T-cell (primary cell): ENCODE results near the gene SPG7. TPM values are rescaled to one million over a fixed set of nuclear protein-coding genes. Genes with fewer than 3 reads are reported as not detected.
"Not testable (repeated sequence)": the region's sequence is repeated elsewhere in the genome, so short reads cannot be mapped to it uniquely, and the experiment has no call there.

Experiments
- ATAC-seq, 4 experiments: fragments of 200-7000 bp in 3 of 4; fragments of 150-1000 bp in 1 of 4; cut with Tn5 transposase; replicated peaks in 1 of 4; 1 replicate in 3 of 4; 2 replicates in 1 of 4; pipeline ENCODE4 v1.10.0; 2021; ENCODE audit warnings: moderate library complexity in 3 of 4, mild to moderate bottlenecking in 2 of 4, moderate number of reproducible peaks in 1 of 4
- CTCF ChIA-PET, 2 donors: fragments of 300-600 bp; sonication (Branson Sonifier 250); formaldehyde crosslinking; loops; one replicate each; lab custom pipeline; 2022; ENCODE audit warnings: antibody characterized with exemption in 2 of 2; lab: Charles Lee
- POLR2A ChIA-PET, 2 donors: fragments of 300-600 bp; sonication (Branson Sonifier 250); formaldehyde crosslinking; loops; one replicate each; lab custom pipeline; 2022; ENCODE audit warnings: antibody characterized with exemption in 2 of 2; lab: Charles Lee
- DNase-seq, 35 experiments: peaks; one replicate each; pipeline versions ENCODE4 v3.0.0 to v3.0.0-alpha.2; 2013 to 2023
- H3K27ac ChIP-seq: one replicate; pipeline ENCODE4 v1.5.1; 2013; ENCODE audit warnings: low read length
- H3K27me3 ChIP-seq, 2 experiments: replicated peaks in 1 of 2; 1 replicate in 1 of 2; 2 replicates in 1 of 2; pipeline versions ENCODE4 v1.6.1 to v1.7.0; 2013; ENCODE audit warnings: low read length in 1 of 2, mixed read lengths in 1 of 2; ENCODE audit not compliant: control insufficient read depth in 2 of 2, insufficient read depth in 2 of 2; ENCODE audit errors: extremely low read depth in 1 of 2
- H3K36me3 ChIP-seq, 2 donors: 1 replicate in 1 of 2; 2 replicates in 1 of 2; pipeline versions ENCODE4 v1.6.1 to v1.7.0; 2013; ENCODE audit warnings: low read length in 1 of 2; ENCODE audit not compliant: control insufficient read depth in 2 of 2, insufficient read depth in 1 of 2; ENCODE audit errors: extremely low read depth in 1 of 2
- H3K4me1 ChIP-seq, 2 experiments: 1 replicate in 1 of 2; 2 replicates in 1 of 2; pipeline versions ENCODE4 v1.6.1 to v1.7.0; 2013; ENCODE audit warnings: low read length in 2 of 2, mixed read lengths in 1 of 2; ENCODE audit not compliant: insufficient read depth in 2 of 2, control insufficient read depth in 1 of 2; ENCODE audit errors: extremely low read depth in 1 of 2
- H3K4me3 ChIP-seq, 2 donors: 1 replicate in 1 of 2; 2 replicates in 1 of 2; pipeline versions ENCODE4 v1.5.1 to v1.7.0; 2013; ENCODE audit warnings: mild to moderate bottlenecking in 2 of 2, low read length in 1 of 2, moderate library complexity in 1 of 2; ENCODE audit not compliant: control insufficient read depth in 1 of 2; ENCODE audit errors: extremely low read depth in 1 of 2
- H3K9me3 ChIP-seq: 2 replicates; pipeline ENCODE4 v1.7.0; 2013
- H3K27ac Mint-ChIP-seq, 2 donors: one replicate each; pipeline ENCODE4 v1.8.0; 2020 to 2021; ENCODE audit warnings: mild to moderate bottlenecking in 2 of 2, mixed read lengths in 2 of 2
- H3K27me3 Mint-ChIP-seq, 2 donors: one replicate each; pipeline ENCODE4 v1.8.0; 2021 to 2022; ENCODE audit warnings: mixed read lengths in 2 of 2
- H3K36me3 Mint-ChIP-seq: one replicate; pipeline ENCODE4 v1.8.0; 2021; ENCODE audit warnings: mixed read lengths
- H3K4me1 Mint-ChIP-seq, 3 donors: one replicate each; pipeline ENCODE4 v1.8.0; 2020 to 2022; ENCODE audit warnings: mixed read lengths in 3 of 3, mild to moderate bottlenecking in 1 of 3
- H3K4me3 Mint-ChIP-seq, 3 donors: one replicate each; pipeline ENCODE4 v1.8.0; 2020 to 2022; ENCODE audit warnings: mild to moderate bottlenecking in 3 of 3, mixed read lengths in 3 of 3, moderate library complexity in 3 of 3
- H3K9me3 Mint-ChIP-seq, 3 donors: one replicate each; pipeline ENCODE4 v1.8.0; 2020 to 2022; ENCODE audit warnings: mixed read lengths in 3 of 3
- WGBS: methylation state at CpG from one replicate; pipeline ENCODE4 v1.1.5; 2013; ENCODE audit warnings: missing lambda C conversion rate; ENCODE audit not compliant: insufficient coverage; 5-methylcytosine and 5-hydroxymethylcytosine counted together
- total RNA-seq, 35 experiments: library from RNA in 6 of 35; stranded (reverse) in 6 of 35; fragments of 120-200 nt in 1 of 35; gene quantifications; one replicate each; pipeline versions ENCODE4 v1.2.1 to v1.2.4 and lab custom pipeline; 2013 to 2026

The SPG7 gene
- total RNA-seq, 5 donors from 2014 or later (not counting 1 experiment from before 2014, with no cell fraction given) = 161 to 203 (median 184) TPM

DNA sequence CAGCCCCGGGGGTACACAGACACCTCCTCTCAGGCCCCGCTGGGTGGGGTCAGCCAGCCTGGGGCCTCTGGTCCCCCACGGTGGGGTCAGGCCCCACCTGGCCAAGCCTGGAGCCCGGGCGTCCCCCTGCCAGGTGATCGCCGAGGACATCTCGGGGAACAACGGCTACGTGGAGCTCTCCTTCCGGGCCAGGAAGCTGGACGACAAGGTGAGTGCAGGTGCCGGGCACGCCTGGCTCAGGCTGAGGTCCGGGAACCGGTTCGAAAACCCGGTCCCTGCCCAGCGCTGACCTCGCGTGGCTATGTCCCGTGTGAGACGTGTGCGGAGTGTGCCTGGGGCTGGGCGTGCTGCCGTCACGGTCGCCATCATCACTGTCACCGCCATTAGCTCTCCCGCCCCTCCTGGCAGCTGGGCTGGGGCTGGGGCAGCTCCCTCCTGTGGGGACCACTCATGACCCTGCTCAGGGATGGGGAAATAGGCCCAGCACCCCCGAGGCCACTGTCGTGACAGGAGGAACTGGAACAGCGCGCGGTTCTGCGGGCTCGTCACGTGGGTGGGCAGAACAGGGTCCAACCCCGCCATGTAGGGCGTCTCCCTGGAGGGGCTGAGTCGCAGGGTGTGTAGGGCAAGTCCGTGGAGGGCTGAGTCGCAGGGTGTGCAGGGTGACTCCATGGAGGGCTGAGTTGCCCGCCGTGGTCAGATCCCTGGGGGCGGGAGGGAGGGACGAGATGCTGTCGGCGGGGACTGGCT lies 75.9 kb downstream of the SPG7 start:
- Mint-ChIP-seq H3K27me3 (no peaks in the 10 kb centered on the region), H3K27ac (no peak overlapping the region), H3K4me1 (no peaks in the 10 kb centered on the region), H3K9me3 (no peaks in the 10 kb centered on the region), H3K36me3 (no peaks in the 10 kb centered on the region), H3K4me3 (no peak overlapping the region)
- CTCF ChIA-PET = interaction anchor here in 1 of 2 donors (0.6 kb wide), 1 partner anchor 246 kb away, joined by 6 read pairs; no protein-coding TSS in a partner anchor
- ATAC-seq (no peak), DNase-seq (no peak)
- Histone ChIP-seq H3K4me1 (no peaks in the 10 kb centered on the region), H3K36me3 (no peaks in the 10 kb centered on the region), H3K27ac (no peak overlapping the region), H3K9me3 (no peaks in the 10 kb centered on the region), H3K4me3 (no peak overlapping the region), H3K27me3 (peaks cover 0 to 4% of the 10 kb centered on the region in 2 experiments)
- 96% methylated on average over 37 of the region's 49 CpGs for WGBS
- POLR2A ChIA-PET = interaction anchor here in 1 of 2 donors (0.6 kb wide), 1 partner anchor 9 kb away, joined by 19 read pairs; no protein-coding TSS in a partner anchor

DNA sequence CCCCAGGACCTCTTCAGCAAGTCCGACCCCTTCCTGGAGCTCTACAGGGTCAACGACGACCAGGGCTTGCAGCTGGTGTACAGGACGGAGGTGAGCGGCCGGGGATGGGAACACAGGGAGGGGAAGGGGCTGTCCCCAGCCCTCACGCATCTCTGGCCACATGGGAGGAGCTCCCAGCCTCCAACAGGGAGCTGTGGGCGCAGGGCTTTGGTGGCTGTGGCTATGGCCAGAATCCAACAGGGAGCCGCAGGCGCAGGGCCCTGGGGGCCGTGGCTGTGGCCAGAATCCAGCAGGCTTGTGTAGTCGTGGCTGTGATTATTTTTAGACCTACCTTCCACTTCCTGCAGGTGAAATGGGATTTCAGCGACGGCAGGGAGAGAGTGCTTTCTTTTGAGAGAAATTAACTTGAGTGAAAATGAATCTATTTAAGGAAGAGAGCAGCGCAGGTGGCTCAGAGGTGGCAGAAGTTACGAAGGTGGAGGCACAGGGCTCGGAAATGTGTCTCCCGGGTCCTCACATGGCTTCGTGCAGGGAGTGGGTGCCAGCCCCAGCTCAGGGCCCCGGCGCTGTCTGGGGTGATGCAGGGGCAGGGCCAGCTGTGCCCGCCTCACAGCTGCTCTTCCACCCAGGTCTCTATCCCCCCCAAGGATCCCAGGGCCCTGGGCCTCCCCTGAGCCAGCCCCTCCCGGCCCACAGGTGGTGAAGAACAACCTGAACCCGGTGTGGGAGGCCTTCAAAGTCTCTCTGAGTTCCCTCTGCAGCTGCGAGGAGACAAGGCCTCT lies 76.8 kb downstream of the SPG7 start:
- peaks cover 0 to 4% of the 10 kb centered on the region in 2 experiments for H3K27me3 ChIP-seq
- no peak overlapping the region for H3K27ac ChIP-seq
- Mint-ChIP-seq H3K4me1 (no peaks in the 10 kb centered on the region), H3K27me3 (no peaks in the 10 kb centered on the region), H3K9me3 (no peaks in the 10 kb centered on the region), H3K36me3 (no peaks in the 10 kb centered on the region), H3K27ac (no peak overlapping the region), H3K4me3 (no peak overlapping the region)
- no peak overlapping the region for H3K4me3 ChIP-seq
- DNase-seq (no peak), ATAC-seq (peak in 1 of 4 experiments; percentile 10)
- ChIA-PET CTCF (no interaction called here), POLR2A (no interaction called here)
- no peaks in the 10 kb centered on the region for H3K4me1 ChIP-seq
- H3K36me3 ChIP-seq = no peaks in the 10 kb centered on the region
- 63% methylated on average over 12 of the region's 25 CpGs for WGBS
- H3K9me3 ChIP-seq = no peaks in the 10 kb centered on the region

- ChIA-PET POLR2A (no interaction called here), CTCF (no interaction called here)
- Mint-ChIP-seq H3K27ac (no peak overlapping the region), H3K4me1 (no peaks in the 10 kb centered on the region), H3K4me3 (no peak overlapping the region), H3K36me3 (no peaks in the 10 kb centered on the region), H3K27me3 (no peaks in the 10 kb centered on the region), H3K9me3 (no peaks in the 10 kb centered on the region)
- ATAC-seq = peak in 1 of 4 experiments; percentile 22
- no peaks in the 10 kb centered on the region for H3K9me3 ChIP-seq
- no peaks in the 10 kb centered on the region for H3K36me3 ChIP-seq
- H3K4me1 ChIP-seq = no peaks in the 10 kb centered on the region
- H3K27me3 ChIP-seq = peaks cover 0 to 4% of the 10 kb centered on the region in 2 experiments
- no CpG with 5 or more reads among the region's 7 CpGs for WGBS
- no peak overlapping the region for H3K4me3 ChIP-seq
- H3K27ac ChIP-seq = no peak overlapping the region
- DNase-seq = no peak
Observed at GRCh38 chr16:89586218-89586617, 78.0 kb downstream of the SPG7 start.

GRCh38 chr16:89586853-89587252 lies 78.7 kb downstream of the SPG7 start:
- H3K27ac ChIP-seq = no peak overlapping the region
- DNase-seq (peak in 3 of 35 experiments; percentile 26 to 47 (median 34)), ATAC-seq (peak in 2 of 4 experiments; percentile 24 to 54)
- H3K4me3 ChIP-seq = no peak overlapping the region
- POLR2A ChIA-PET = no interaction called here
- H3K4me1 Mint-ChIP-seq = no peaks in the 10 kb centered on the region
- H3K9me3 Mint-ChIP-seq = no peaks in the 10 kb centered on the region
- no peaks in the 10 kb centered on the region for H3K9me3 ChIP-seq
- H3K36me3 ChIP-seq = no peaks in the 10 kb centered on the region
- H3K27me3 Mint-ChIP-seq = no peaks in the 10 kb centered on the region
- no peaks in the 10 kb centered on the region for H3K4me1 ChIP-seq
- H3K4me3 Mint-ChIP-seq = no peak overlapping the region
- CTCF ChIA-PET = no interaction called here
- peaks cover 0 to 4% of the 10 kb centered on the region in 2 experiments for H3K27me3 ChIP-seq
- H3K36me3 Mint-ChIP-seq = no peaks in the 10 kb centered on the region
- H3K27ac Mint-ChIP-seq = no peak overlapping the region
- 93% methylated on average over 8 of the region's 25 CpGs for WGBS

GRCh38 chr16:89587676-89588075 lies 79.5 kb downstream of the SPG7 start:
- H3K4me3 ChIP-seq, H3K9me3 ChIP-seq, H3K4me1 ChIP-seq, H3K36me3 Mint-ChIP-seq, H3K4me1 Mint-ChIP-seq, DNase-seq, POLR2A ChIA-PET, H3K27me3 ChIP-seq, CTCF ChIA-PET, H3K27ac Mint-ChIP-seq, H3K4me3 Mint-ChIP-seq, H3K9me3 Mint-ChIP-seq, H3K27me3 Mint-ChIP-seq, H3K27ac ChIP-seq, ATAC-seq, H3K36me3 ChIP-seq: not testable (repeated sequence)
- WGBS = 97% methylated on average over 13 of the region's 36 CpGs

- peaks cover 5 to 6% (median 6%) of the 10 kb centered on the region in 3 donors for H3K4me1 Mint-ChIP-seq
- H3K4me3 Mint-ChIP-seq = no peak overlapping the region
- H3K9me3 Mint-ChIP-seq = no peaks in the 10 kb centered on the region
Observed at GRCh38 chr16:89588413-89589109, 80.4 kb downstream of the SPG7 start.

More at GRCh38 chr16:89588413-89589109, 80.4 kb downstream of the SPG7 start:
- 95% methylated on average over 15 of the region's 26 CpGs for WGBS
- Mint-ChIP-seq H3K36me3 (no peaks in the 10 kb centered on the region), H3K27ac (no peak overlapping the region), H3K27me3 (no peaks in the 10 kb centered on the region)
- H3K27me3 ChIP-seq = peaks cover 0 to 4% of the 10 kb centered on the region in 2 experiments
- H3K4me1 ChIP-seq = peaks cover 1 to 13% of the 10 kb centered on the region in 2 experiments
- no peak for DNase-seq
- no peak overlapping the region for H3K4me3 ChIP-seq
- POLR2A ChIA-PET = no interaction called here
- no peaks in the 10 kb centered on the region for H3K36me3 ChIP-seq
- H3K27ac ChIP-seq = no peak overlapping the region
- no peak for ATAC-seq
- CTCF ChIA-PET = no interaction called here
- H3K9me3 ChIP-seq = no peaks in the 10 kb centered on the region
